ENCODE measurements around the gene PCP2.

PCP2 gene

GRCh38 chr19:7618771-7619510 is 14.6 kb downstream of the PCP2 start:
- DNase-seq = no peak

- no peak for DNase-seq
These were observed 15.2 kb downstream of the PCP2 start for GRCh38 chr19:7618348-7618747.

GRCh38 chr19:7617735-7618134 is 15.8 kb downstream of the PCP2 start:
- no peak for DNase-seq

- no peak for DNase-seq
These were observed 16.3 kb downstream of the PCP2 start for GRCh38 chr19:7617172-7617571.

- no peak for DNase-seq
These were observed 18.4 kb downstream of the PCP2 start for GRCh38 chr19:7614859-7615741.

- no peak for DNase-seq
These were observed 20.9 kb downstream of the PCP2 start for GRCh38 chr19:7612282-7613274.

GRCh38 chr19:7611541-7612279 is 21.8 kb downstream of the PCP2 start:
- DNase-seq = no peak

- no peak for DNase-seq
These were observed 22.9 kb downstream of the PCP2 start for GRCh38 chr19:7610491-7611240.

GRCh38 chr19:7607874-7608560 is 25.5 kb downstream of the PCP2 start:
- DNase-seq = no peak

GRCh38 chr19:7607212-7607873 is 26.2 kb downstream of the PCP2 start:
- no peak for DNase-seq

- DNase-seq = no peak
These were observed 27.2 kb downstream of the PCP2 start for GRCh38 chr19:7606289-7606688.

- peak; percentile 16 for DNase-seq
These were observed 27.9 kb downstream of the PCP2 start for GRCh38 chr19:7605490-7606222.

- DNase-seq = no peak
These were observed 29.6 kb downstream of the PCP2 start for GRCh38 chr19:7603919-7604318.

GRCh38 chr19:7602935-7603497 is 30.5 kb downstream of the PCP2 start:
- no peak for DNase-seq

- no peak for DNase-seq
These were observed 31.1 kb downstream of the PCP2 start for GRCh38 chr19:7602240-7602934.

GRCh38 chr19:7600721-7601120 is 32.8 kb downstream of the PCP2 start:
- no peak for DNase-seq

GRCh38 chr19:7598180-7598579 is 35.3 kb downstream of the PCP2 start:
- DNase-seq = no peak

GRCh38 chr19:7597689-7598088 is 35.8 kb downstream of the PCP2 start:
- DNase-seq = no peak
